BLaER1 (cell line): ENCODE measurements around the gene SCAMP3.

Experiments used
- H3K27ac ChIP-seq: shearing (Covaris generic); formaldehyde crosslinking; 2 replicates; pipeline ENCODE4 v1.8.1; 2022
- H3K27me3 ChIP-seq: shearing (Covaris generic); formaldehyde crosslinking; 2 replicates; pipeline ENCODE4 v1.8.1; 2022
- H3K36me3 ChIP-seq: shearing (Covaris generic); formaldehyde crosslinking; 2 replicates; pipeline ENCODE4 v1.8.1; 2022
- H3K4me1 ChIP-seq: shearing (Covaris generic); formaldehyde crosslinking; 2 replicates; pipeline ENCODE4 v1.8.1; 2022
- H3K4me2 ChIP-seq: shearing (Covaris generic); formaldehyde crosslinking; 2 replicates; pipeline ENCODE4 v1.8.1; 2022
- H3K4me3 ChIP-seq: shearing (Covaris generic); formaldehyde crosslinking; 2 replicates; pipeline ENCODE4 v1.8.1; 2022
- H3K9ac ChIP-seq: shearing (Covaris generic); formaldehyde crosslinking; 2 replicates; pipeline ENCODE4 v1.8.1; 2022
- H3K9me3 ChIP-seq: shearing (Covaris generic); formaldehyde crosslinking; 2 replicates; pipeline ENCODE4 v1.8.1; 2022
- H4K20me1 ChIP-seq: shearing (Covaris generic); formaldehyde crosslinking; 2 replicates; pipeline ENCODE4 v1.8.1; 2022
- Cebpa-rat ChIP-seq: shearing (Covaris generic); IDR thresholded peaks from 2 replicates; pipeline ENCODE4 v1.8.1; 2022

Gene SCAMP3

GRCh38 chr1:155206891-155207805 is 55.0 kb downstream of the SCAMP3 start:
- Histone ChIP-seq H3K4me2 (peak overlapping the region; percentile 99), H3K9me3 (no peaks in the 10 kb centered on the region), H3K27ac (peak overlapping the region; percentile 95), H3K27me3 (no peaks in the 10 kb centered on the region), H3K4me3 (peak overlapping the region; percentile 94), H4K20me1 (no peaks in the 10 kb centered on the region), H3K36me3 (peaks cover 33% of the 10 kb centered on the region), H3K4me1 (peaks cover 42% of the 10 kb centered on the region), H3K9ac (peak overlapping the region; percentile 86)
- no peak for TF ChIP-seq Cebpa-rat
